HG02884 (cell line): ENCODE data around the gene MTG1.

Experiments used
- ATAC-seq: cut with Tn5 transposase; IDR thresholded peaks from one replicate; pipeline ENCODE4 v1.9.1; 2021; ENCODE audit warnings: mild to moderate bottlenecking, moderate library complexity; ENCODE audit not compliant: unreplicated experiment

The MTG1 gene, protein sequence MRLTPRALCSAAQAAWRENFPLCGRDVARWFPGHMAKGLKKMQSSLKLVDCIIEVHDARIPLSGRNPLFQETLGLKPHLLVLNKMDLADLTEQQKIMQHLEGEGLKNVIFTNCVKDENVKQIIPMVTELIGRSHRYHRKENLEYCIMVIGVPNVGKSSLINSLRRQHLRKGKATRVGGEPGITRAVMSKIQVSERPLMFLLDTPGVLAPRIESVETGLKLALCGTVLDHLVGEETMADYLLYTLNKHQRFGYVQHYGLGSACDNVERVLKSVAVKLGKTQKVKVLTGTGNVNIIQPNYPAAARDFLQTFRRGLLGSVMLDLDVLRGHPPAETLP

DNA sequence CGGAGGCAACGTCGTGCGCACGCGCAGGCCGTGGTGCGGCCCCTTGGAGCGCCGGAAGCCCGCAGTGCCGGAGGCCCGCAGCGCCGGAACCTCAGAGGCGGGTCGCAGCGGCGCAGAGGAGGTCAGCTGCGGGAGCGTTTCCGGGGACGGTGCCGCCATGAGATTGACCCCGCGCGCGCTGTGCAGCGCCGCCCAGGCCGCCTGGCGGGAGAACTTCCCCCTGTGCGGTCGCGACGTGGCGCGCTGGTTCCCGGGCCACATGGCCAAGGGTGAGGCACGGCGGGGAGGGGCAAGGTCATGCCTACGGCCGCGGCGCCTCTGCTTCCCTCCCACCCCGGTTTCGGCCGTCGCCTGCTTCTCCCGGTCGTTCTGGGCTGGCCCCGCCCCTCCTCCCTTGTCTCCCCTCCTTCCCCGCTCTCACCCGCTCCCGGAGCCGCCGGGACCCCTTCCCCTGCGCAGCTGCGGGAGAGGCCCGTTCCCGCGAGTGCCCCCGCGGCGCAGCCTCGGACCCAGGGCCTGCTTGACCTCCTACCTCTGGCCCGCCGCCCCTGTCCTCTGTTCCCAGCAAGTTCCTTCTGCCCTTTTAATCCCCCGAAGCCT is at the start of gene MTG1:
Gene MTG1, plus strand, starts transcription at position 94 of the 600 bp plus-strand sequence. Its CDS starts 64 bp downstream, at position 158.
- ATAC-seq: peak; percentile 53

DNA sequence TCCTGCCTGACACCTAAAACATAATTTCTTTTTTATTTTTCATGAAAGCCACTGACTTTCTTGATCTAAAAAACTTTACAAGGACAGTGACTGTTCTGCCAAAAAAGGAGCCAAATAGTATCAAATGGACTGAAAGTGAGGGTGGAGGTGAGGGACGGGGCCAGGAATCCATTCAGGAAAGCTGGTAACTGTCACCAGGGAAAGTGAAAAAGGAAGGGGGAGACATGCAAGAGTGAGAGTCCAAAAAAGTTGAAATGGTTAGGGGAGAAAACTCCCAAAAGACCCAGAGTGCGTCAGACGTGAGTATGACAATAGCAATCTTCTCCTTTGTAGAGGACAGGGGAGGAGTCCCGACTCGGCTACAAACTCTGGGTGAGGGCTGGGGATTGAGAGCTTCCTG is 49.7 kb upstream of the MTG1 start:
- ATAC-seq: no peak

GRCh38 chr10:133346413-133346812 is 47.5 kb upstream of the MTG1 start:
- ATAC-seq: no peak

DNA sequence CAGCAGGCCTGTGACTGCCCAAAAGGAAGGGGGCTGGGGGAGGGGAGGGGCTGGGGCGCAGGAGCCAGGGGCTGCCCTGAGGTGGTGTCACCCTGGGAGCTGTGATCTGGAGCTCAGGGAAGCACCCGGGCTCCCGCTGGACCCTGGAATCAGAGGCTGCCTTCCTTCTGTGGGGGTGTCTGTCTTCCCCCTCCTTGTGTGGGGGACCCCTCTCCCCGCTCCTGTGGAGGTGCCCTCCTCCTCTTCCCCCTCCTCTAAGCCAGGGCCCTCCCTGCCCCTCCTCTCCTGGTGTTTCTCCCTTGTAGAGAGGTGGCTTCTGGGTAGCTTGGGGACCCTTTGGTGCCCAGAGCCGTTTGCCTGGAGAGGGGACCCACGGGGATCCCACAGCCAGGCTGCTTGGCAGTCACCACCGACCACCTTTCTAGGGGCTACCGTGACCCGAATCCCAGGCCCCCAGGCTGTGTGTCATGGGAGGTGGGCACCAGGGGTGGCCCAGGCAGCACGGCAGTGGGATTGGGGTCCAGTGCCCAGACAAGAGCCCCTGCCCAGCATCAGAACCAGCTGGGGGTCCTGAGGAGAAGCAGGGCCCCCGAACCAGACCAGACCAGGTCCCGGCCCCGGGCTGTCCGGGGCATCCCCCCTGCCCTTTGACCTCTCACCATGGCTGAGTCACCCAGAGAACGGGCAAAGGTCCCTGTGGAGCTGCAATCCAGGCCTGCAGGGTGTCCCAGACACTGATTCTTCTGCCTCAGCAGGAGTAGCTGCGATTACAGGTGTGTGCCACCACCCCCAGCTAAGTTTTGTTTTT is 46.0 kb upstream of the MTG1 start:
- ATAC-seq: no peak

GRCh38 chr10:133349160-133349568 is 44.8 kb upstream of the MTG1 start:
- no peak for ATAC-seq

- no peak for ATAC-seq
Measured at GRCh38 chr10:133349577-133350011, 44.4 kb upstream of the MTG1 start.

- ATAC-seq: no peak
Measured at GRCh38 chr10:133350283-133350949, 43.5 kb upstream of the MTG1 start.

DNA sequence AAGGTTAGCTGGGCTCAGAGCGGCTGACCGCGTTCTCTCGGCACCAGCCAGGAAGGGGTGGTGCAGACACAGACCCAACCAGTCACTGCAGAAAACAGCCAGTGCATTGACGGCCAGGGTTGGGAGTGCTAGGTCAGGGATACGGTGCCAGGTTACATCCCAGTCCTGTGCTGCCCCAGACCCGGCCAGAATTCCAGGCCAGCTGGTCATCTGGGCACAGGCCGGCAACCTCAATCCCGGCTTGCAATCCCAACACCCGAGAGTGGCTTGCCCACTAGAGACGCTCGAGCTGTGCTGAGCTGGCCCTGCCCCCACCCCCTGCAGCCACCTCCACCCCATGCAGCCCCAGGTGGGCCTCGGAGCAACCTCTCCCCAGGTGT is 43.0 kb upstream of the MTG1 start:
- ATAC-seq: no peak

DNA sequence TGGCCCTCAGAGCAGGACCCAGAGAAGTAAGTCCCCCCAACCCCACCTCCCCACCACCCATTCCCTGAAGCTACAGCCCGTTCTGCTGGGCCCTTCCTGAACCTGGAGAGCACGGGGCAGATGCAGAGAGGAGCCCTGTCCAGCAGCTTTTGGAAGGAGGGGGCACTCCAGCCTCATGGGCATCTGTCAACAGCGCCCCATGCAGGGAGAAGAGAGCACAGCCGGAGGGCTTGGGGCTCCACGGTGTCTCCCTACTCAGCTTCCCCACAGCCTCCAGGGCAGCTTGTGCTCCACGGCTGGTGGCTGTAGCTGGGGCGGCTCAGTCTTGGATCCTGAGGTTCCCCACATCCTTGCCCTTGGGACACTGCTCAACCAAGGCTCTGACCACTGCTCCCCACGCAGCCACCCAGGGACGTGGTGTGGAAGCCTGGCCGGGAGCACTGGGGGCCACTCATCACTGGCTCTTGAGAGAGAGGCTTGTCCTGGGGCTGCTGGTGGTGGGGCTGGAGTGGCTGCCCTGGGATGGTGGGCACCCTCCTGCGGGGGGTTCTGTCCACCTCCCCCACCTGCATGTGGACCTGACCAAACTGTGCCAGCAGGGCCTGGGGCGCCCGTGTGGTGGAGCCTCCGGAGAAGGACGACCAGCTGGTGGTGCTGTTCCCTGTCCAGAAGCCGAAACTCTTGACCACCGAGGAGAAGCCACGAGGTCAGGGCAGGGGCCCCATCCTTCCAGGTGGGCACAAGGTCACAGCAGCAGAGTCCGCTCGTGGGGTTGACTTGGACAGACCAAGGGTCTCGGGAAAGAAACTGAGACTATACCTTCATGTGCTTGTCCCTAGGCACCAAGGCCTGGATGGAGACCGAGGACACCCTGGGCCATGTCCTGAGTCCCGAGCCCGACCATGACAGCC is 42.3 kb upstream of the MTG1 start:
- no peak for ATAC-seq

GRCh38 chr10:133353202-133353959 is 40.6 kb upstream of the MTG1 start:
- ATAC-seq: no peak

- no peak for ATAC-seq
Measured at GRCh38 chr10:133353988-133354605, 39.9 kb upstream of the MTG1 start.

DNA sequence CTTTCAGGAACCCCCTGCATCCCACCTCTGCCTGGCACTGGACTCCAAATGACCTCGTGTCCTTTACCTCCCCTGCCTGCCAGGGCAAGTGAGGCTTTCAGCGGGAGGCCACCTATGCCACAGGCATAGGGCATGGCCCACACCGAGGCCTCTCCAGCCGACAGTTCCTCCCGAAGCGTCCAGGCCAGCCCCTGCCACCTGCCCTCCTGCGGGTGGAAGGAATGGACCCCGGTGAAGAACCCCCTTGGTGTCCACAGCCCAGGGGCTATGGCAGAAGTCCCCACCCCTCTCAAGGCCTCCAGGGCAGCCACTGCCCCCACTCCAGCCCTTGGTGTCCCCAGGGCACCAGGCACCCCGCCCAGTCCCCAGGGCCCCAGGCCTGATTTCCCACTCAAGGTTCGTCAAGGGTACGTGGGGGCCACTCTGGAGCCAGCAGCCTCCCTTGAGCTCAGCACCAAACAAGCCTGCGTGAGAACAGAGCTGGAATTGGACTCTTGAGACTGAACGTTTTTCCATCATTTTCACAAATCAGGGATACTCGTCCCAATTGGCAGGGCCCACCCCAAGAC is 39.2 kb upstream of the MTG1 start:
- ATAC-seq: no peak

- ATAC-seq: no peak
Measured at GRCh38 chr10:133355266-133355665, 38.7 kb upstream of the MTG1 start.

DNA sequence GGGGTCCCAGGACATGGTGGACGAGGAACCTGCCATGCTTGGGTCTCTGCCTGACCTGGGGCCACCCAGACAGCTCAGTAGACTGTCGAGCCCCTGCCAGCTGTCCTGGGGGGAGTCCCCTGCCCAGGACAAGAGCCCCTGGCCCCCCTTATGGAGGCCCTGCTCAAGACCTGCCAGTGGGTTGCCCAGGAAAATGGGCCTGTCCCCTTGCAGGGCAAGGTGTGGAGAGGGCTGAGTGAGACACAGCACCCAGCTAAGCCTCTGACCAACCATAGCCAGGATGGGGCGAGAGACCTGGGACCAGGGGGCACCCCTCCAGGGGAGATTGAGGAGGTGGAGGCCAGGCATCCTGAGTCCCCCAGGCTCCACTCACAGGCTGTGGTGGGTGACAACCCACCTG is 38.0 kb upstream of the MTG1 start:
- ATAC-seq: no peak

DNA sequence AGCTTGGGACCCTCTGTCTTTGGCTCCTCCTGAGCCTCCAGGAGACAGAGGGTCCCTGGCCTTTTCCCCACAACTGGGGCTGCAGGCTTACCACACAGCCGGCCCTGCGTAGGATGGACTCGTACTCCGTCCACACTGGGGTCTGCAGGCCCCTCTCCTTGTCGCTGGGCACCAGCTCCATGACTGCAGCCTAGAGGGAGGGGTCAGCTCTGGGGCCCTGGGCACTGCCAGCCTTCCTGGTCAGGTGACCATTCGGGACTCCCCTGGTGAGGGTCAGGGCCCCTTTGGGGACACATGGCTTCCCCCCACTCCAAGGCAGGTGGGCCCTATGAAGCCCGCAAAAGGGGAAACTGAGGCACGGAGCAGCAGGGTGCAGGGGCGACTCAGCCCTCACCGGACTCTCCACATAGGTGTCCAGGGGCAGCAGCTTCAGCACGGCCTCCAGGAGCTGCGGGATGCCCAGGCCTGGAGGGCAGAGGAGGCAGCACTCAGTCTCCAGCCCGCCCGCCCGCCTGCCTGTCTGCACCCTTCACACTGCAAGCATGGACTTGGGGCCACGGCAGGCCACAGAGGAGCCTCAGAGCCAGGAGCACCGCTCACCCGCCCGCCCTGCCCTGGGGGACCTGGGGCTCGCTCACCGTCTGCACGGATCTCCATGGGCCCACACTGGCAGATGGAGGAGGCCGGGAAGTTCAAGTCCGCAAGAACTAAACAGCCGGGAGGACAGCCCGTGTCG is 37.2 kb upstream of the MTG1 start:
- no peak for ATAC-seq

DNA sequence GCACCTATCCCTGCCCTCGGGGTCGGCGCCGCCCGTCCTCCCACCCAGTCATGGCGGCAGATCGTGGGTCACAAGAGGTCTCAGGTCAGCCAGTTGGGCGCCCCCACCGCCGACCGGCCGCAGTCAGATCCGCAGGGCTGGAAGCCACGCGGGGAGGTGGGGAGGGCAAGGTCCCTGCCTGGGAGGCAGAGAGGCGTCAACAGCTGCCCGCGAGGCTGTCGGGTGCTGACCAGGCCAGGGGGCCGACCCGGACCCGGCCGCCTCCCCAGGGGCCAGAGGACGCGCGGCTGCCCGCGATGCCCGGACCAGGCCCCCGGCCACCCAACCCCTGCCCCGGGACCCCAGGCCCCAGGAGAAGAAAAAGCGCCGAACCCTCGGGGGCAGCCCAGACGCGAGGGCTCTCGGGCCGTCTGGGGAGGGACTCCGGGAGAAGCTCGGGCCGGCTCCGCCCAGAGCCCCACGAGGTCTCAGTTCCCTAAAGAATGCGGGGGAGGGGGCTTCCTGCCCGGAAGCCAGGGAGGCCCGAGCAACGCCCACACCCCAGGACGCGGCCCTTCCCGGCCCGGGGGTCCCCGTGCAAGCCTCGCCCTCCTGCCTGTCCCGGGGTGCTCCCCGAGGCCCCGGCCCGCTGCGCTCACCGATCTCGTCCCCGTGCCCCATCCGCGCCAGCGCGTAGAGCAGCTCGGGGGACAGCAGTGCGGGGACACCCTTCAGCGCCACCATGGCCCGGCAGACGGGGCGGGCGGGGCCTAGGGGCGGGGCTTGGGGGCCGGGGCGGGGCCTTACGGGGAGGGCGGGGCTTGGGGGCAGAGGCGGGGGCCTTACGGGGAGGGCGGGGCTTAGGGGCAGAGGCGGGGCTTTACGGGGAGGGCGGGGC is 36.4 kb upstream of the MTG1 start, which contains the start of gene FUOM:
Gene FUOM, minus strand, starts transcription at position 735 of the 877 bp plus-strand sequence. Its CDS starts 12 bp downstream, at position 723.
- peak; percentile 68 for ATAC-seq
